Measurements from ENCODE around the gene SSBP2. TPM values are rescaled to one million over a fixed set of nuclear protein-coding genes. Genes with fewer than 3 reads are reported as not detected.

The SSBP2 gene
- total RNA-seq, 1 donor from 2014 or later = 85.8 TPM

- no peak overlapping the region for H3K4me3 Mint-ChIP-seq
- peaks cover 16% of the 10 kb centered on the region for H3K9me3 Mint-ChIP-seq
- DNase-seq (ENCODE audit: low spot score in 2 of 2, unreplicated experiment in 2 of 2) = no peak
- peaks cover 3% of the 10 kb centered on the region for H3K4me1 Mint-ChIP-seq
- no peaks in the 10 kb centered on the region for H3K27me3 Mint-ChIP-seq (ENCODE audit: low read depth)
- no peak for TF ChIP-seq CTCF (IDR thresholded peaks at IDR 0.05; ENCODE audit: unreplicated experiment)
- H3K36me3 Mint-ChIP-seq = peaks cover 40% of the 10 kb centered on the region
- no peak overlapping the region for H3K27ac Mint-ChIP-seq
These were observed 141.0 kb downstream of the SSBP2 start for GRCh38 chr5:81609810-81610375.

- Mint-ChIP-seq H3K36me3 (peaks cover 35% of the 10 kb centered on the region), H3K4me3 (no peak overlapping the region), H3K27ac (no peak overlapping the region)
These were observed 141.9 kb downstream of the SSBP2 start for GRCh38 chr5:81608976-81609375.

GRCh38 chr5:81607693-81608092 lies 143.2 kb downstream of the SSBP2 start:
- Mint-ChIP-seq H3K9me3 (peaks cover 10% of the 10 kb centered on the region), H3K36me3 (peaks cover 33% of the 10 kb centered on the region), H3K27ac (no peak overlapping the region), H3K27me3 (ENCODE audit: low read depth) (no peaks in the 10 kb centered on the region), H3K4me1 (peaks cover 5% of the 10 kb centered on the region), H3K4me3 (no peak overlapping the region)
- no peak for TF ChIP-seq CTCF (IDR thresholded peaks at IDR 0.05; ENCODE audit: unreplicated experiment)
- no peak for DNase-seq (ENCODE audit: low spot score in 2 of 2, unreplicated experiment in 2 of 2)

More at GRCh38 chr5:81608976-81609375, 141.9 kb downstream of the SSBP2 start:
- peaks cover 10% of the 10 kb centered on the region for H3K9me3 Mint-ChIP-seq
- DNase-seq (ENCODE audit: low spot score in 2 of 2, unreplicated experiment in 2 of 2) = no peak
- no peaks in the 10 kb centered on the region for H3K27me3 Mint-ChIP-seq (ENCODE audit: low read depth)
- no peak for TF ChIP-seq CTCF (IDR thresholded peaks at IDR 0.05; ENCODE audit: unreplicated experiment)
- peaks cover 5% of the 10 kb centered on the region for H3K4me1 Mint-ChIP-seq

- no peak for TF ChIP-seq CTCF (IDR thresholded peaks at IDR 0.05; ENCODE audit: unreplicated experiment)
- H3K4me1 Mint-ChIP-seq = peaks cover 5% of the 10 kb centered on the region
- no peak overlapping the region for H3K27ac Mint-ChIP-seq
- no peaks in the 10 kb centered on the region for H3K27me3 Mint-ChIP-seq (ENCODE audit: low read depth)
- H3K36me3 Mint-ChIP-seq = peaks cover 31% of the 10 kb centered on the region
- peaks cover 10% of the 10 kb centered on the region for H3K9me3 Mint-ChIP-seq
- H3K4me3 Mint-ChIP-seq = no peak overlapping the region
- DNase-seq (ENCODE audit: low spot score in 2 of 2, unreplicated experiment in 2 of 2) = no peak
These were observed 144.7 kb downstream of the SSBP2 start for GRCh38 chr5:81606150-81606549.

GRCh38 chr5:81605299-81605698 lies 145.6 kb downstream of the SSBP2 start:
- DNase-seq (ENCODE audit: low spot score in 2 of 2, unreplicated experiment in 2 of 2) = no peak
- no peak overlapping the region for H3K27ac Mint-ChIP-seq
- H3K27me3 Mint-ChIP-seq (ENCODE audit: low read depth) = no peaks in the 10 kb centered on the region
- H3K36me3 Mint-ChIP-seq = peaks cover 26% of the 10 kb centered on the region
- H3K4me3 Mint-ChIP-seq = no peak overlapping the region
- TF ChIP-seq CTCF (IDR thresholded peaks at IDR 0.05; ENCODE audit: unreplicated experiment) = no peak
- peaks cover 5% of the 10 kb centered on the region for H3K4me1 Mint-ChIP-seq
- H3K9me3 Mint-ChIP-seq = peaks cover 7% of the 10 kb centered on the region

- no peak for DNase-seq (ENCODE audit: low spot score in 2 of 2, unreplicated experiment in 2 of 2)
- H3K27me3 Mint-ChIP-seq (ENCODE audit: low read depth) = no peaks in the 10 kb centered on the region
- no peak for TF ChIP-seq CTCF (IDR thresholded peaks at IDR 0.05; ENCODE audit: unreplicated experiment)
- no peak overlapping the region for H3K27ac Mint-ChIP-seq
- H3K4me1 Mint-ChIP-seq = peaks cover 5% of the 10 kb centered on the region
- peaks cover 19% of the 10 kb centered on the region for H3K36me3 Mint-ChIP-seq
- no peaks in the 10 kb centered on the region for H3K9me3 Mint-ChIP-seq
- no peak overlapping the region for H3K4me3 Mint-ChIP-seq
These were observed 146.7 kb downstream of the SSBP2 start for GRCh38 chr5:81604193-81604592.

Data from mesothelial cell of epicardium (in vitro differentiated cells).